Measurements from ENCODE around the gene NACA2.

GRCh38 chr17:61616783-61617182, 25.8 kb upstream of the NACA2 start:
- TF ChIP-seq CTCF (IDR thresholded peaks at IDR 0.05), result no peak
- TF ChIP-seq ZFX (IDR thresholded peaks at IDR 0.05; ENCODE audit: borderline replicate concordance), result no peak
